Stimulated activated CD8-positive, alpha-beta memory T cell treated with anti-CD3 and anti-CD28 coated beads, Interleukin-15, amount 100 ng/mL, for 1 hour (primary cell): ENCODE data around the gene IL15RA.
"Not testable (repeated sequence)": the region's sequence is repeated elsewhere in the genome, so short reads cannot be mapped to it uniquely, and the experiment has no call there.

Experiments used
- DNase-seq: peaks from one replicate; pipeline ENCODE4 v3.0.0-alpha.2; 2020; ENCODE audit warnings: low read depth

IL15RA gene

DNA sequence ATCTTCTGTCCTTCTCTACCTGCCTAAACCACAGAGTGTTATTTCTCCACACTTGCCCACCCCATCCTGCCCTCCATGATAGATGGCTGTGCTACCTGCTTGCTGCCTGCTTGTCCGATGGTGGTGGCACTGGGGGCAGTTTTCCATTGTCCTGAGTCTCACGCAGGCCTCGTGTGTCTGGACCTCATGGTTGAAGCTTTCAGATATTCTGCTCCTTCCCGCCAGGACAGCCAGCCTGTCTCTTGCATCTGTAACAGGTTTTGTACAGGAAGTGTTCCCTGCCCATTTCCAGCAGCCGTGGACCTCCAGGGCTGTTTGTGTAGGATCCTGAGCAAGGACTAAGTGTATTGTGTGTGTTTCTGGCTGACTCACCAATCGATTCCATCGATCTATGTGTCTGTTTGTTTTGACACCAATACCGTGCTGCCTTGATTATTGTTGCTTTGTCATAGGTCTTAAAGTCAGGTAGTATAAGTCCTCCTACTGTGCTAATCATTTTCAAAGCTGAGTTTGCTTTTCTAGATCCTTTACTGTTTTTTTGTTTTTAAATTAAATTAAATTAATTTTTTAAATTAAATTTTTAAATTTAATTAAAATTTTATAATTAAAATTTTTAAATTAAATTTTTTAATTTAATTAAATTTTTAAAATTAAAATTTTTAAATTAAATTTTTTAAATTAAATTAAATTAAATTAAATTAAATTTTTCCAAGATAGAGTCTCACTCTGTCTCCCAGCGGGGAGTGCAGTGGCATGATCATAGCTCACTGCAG is 8.5 kb downstream of the IL15RA start:
- DNase-seq = no peak

DNA sequence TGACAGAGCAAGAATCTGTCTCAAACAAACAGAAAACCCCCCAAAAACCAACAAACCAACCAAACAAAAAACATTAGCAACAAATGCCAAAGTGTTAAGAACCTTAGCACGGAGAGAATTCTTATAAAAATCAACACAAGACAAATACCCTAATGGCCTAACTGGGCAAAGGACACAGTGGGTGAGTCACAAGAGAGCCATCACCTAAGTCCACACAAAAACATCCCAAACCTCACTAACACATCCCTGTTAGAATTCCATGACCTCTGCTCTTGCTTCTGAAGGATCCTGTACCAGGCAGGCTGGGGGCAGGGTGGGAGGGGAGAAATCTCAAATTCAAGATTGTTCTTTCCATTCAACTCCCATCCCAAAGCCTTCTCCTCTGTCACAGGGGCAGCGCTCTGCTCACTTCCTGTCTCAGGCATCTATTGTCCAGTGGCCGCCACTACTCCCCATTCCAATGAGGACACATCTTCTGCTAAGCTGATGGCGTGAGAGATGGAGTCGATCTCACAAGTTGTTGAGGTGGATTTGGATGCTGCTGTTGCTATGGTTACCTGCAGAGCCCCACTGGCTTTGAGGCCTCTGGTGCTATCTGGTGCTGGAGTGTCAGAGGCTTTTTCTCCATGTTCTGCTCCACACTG is 9.2 kb downstream of the IL15RA start:
- no peak for DNase-seq

DNA sequence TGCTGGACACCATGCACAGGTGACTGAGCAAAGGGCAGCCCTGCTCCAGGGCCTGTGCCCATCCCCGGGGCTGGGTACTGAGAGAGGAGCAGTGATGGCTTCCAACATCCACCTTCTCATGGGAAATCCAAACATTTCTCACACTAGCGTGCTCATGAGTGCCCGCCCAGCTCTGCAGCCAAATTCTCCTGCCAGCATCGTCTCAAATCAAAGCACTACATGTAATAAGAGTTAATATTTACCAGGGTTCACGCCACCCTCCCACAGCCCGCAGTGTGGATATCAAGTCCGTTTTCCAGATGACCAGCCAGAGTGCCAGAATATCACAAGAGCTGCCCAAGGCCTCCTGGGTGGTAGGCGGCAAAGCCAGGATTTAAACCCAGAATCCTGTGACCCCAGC is 12.1 kb downstream of the IL15RA start:
- no peak for DNase-seq

DNA sequence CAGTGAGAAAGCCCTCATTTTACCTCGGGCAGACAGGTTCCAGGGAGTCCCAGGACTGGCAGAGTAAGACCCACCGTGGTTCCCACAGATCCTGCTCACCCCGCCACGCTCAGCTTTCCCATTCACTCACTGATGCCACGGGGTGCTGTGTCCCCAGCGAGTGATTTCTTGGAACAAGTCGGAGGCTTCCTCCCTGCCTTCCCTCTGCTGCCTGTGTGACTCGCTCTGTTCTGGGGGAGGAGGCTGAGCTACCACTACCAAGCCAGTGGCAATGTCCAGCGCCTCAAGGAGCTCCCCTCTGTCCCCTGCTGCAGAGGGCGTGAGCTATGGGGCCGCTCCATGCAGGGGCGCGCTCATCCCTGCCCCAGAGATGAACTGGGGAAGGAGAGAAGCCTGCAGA is 12.6 kb downstream of the IL15RA start:
- no peak for DNase-seq

DNA sequence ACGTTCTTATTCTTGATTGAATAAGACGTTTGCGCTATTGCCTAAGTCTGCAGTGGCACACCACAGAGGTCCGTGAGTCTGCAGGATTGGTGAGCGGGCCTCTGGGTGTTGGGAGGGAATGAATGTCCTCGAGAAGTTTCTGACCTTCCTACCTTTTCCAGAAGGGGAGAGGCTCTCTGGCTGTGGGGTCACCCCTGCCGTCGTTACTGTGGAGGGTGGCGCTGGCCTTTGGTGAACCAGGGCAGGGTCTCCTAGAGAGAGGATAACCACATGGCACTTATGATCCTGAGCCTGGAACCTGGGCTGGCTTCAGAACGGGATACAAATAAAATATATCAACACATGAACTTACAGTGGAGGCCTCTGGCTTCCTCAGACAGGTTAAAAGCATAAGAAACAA is 13.8 kb downstream of the IL15RA start:
- no peak for DNase-seq

DNA sequence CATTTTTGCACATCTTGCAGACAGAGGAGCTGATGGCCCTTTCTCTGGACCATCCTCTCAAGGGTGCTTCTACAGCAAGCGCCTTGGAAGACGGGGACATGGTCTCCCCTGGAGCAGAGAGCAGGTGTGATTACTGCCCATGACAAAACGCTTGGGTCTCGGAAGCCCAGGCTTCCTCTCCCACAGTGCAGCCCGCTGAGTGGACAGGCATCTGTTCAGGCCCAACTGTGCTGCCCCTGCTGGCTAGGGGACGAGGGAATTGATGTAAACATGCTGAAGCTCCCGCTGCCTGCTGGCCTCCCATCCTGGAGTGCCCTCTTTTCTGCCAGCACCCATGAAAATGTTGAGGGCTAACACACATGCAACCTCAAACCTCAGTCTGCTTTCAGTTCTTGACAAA is 14.3 kb downstream of the IL15RA start:
- DNase-seq = no peak

DNA sequence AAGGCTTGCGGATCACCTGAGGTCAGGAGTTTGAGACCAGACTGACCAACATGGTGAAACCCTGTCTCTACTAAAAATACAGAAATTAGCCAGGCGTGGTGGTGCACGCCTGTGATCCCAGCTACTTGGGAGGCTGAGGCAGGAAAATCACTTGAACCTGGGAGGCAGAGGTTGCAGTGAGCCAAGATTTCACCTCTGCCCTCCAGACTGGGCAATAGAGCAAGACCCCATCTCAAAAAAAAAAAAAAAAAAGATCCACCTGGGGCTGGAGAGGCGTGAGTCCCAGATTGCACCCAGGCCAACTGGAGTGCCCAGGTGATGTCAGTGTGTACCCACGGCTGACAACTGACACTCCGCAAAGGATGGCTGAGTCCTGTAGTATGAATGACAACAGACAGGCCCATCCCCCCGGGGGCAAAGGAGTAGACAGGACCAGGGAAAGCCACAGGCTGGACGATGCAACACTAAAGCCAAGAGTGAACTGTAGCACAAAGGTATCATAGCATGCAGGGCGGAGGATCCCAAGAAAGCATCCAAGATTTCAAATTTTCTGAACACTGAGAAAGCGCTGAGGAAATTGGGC is 14.9 kb downstream of the IL15RA start:
- DNase-seq = not testable (repeated sequence)

DNA sequence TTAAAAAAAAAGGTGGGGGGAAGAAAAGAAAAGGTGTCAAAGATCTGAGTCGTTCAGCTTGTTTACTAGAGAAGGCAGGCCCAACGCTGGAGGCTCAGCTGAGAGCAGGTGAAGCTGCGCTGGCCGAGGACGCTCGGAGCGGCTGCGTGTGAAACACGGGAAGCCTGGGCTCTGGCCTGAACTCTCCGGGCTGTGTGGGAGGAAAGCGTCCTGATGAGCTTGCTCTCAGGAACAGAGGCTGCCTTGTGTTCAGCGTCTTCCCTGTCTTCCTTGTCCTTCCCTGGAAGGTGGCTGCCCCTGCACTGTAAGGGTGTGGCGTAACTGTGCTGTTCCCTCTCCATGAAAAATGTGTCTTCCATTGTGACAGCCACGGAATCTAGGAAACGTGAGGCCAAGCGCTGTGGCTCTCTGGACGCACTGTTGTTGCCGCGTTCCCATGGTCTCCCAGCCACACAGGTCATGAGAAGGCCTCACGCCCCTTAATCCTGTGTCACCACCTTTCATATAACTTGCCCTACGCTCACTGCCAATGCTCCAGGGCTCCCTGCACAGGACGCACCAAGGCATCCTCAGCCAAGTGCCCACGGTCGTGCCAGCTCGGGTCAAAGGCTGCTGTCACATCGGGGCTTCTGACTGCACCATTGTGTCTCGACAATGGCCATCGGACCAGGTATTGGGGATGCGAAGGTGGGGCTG is 15.8 kb downstream of the IL15RA start:
- no peak for DNase-seq

DNA sequence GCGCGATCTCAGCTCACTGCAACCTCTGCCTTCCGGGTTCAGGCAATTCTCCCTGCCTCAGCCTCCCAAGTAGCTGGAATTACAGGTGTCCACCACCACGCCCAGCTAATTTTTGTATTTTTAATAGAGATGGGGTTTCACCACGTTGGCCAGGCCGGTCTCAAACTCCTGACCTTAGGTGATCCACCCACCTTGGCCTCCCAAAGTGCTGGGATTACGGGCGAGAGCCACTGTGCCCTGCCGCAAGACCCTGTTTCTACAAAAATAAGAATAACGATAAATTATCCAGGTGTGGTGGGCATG is 16.4 kb downstream of the IL15RA start:
- not testable (repeated sequence) for DNase-seq

DNA sequence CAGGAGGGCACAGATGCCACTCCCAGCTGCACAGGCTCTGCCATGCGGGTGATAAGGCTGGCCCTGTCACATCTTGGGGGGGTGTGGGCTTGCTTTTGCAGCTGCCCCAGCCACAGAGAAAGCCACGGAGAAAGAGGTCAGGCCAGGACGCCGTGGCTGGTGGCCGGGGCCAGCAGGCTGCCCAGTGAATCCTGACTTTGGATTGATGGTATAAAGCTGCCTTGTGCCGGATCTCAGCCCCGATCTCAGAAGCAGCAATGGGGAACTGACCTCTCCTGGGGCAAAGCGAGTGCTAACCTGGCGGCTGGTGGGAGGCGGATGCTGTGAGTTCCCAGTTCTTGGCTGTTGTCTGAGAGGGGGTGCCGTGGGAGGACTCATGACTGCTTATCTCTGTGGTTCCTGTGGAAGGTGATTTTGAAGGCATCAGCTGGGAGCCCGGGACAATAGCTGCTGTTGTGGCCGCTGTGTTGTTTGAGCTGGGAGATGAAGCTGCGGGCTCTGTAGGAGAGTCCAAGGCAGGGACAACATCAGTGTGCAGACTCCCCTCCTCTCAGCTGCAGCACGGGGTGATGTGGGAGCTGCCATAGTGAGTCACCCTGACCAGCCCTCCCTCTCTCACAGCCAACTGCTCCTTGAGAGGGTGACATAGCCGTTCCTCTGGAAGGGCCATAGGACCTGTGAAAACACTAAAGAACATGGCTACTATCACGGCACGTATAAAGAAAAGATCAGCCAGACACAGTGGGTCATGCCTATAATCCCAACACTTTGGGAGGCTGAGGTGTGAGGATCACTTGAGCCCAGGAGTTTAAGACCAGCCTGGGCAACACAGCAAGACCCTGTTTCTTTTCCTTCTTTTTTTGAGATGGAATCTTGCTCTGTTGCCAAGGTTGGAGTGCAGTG is 17.0 kb downstream of the IL15RA start:
- DNase-seq = no peak

DNA sequence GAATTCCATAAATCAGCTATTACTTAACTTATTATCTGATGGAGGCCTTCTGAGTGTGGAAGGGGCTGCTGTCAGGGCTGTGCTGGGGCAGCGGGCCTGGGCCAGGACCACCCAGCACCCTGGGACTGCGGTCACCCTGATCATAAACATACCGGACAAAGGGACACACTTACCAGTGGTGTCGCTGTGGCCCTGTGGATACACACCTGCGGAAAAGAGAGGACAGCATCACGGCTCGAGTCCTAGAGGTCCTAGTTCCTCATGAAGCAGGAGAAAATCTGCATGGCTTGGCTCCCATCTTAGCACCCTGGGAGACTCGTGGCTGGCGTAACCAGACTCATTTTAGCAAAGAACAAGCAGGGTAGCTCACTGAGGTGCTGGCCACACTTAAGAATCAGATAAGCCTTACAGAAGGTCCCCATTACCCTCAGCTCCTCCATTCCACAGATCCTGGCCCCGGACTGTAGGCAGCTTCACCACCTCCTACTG is 17.7 kb downstream of the IL15RA start:
- DNase-seq = no peak

DNA sequence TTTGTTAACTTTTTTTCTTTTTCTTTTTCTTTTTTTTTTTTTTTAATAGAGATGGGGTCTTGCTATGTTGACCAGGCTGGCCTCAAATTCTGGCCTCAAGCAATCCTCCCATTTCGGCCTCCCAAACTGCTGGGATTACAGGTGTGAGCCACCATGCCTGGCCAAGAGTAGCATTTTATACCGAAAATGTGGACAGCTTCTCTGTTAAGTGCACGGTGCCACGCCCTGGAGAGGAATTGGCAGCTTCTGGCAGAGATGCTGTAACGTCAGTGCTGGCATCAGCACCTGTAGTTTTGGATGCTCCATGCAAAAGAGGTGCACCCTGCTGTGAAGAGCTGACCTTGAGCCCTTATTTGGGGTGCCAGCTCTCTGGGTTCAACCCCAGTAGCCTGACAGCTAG is 18.2 kb downstream of the IL15RA start:
- no peak for DNase-seq

DNA sequence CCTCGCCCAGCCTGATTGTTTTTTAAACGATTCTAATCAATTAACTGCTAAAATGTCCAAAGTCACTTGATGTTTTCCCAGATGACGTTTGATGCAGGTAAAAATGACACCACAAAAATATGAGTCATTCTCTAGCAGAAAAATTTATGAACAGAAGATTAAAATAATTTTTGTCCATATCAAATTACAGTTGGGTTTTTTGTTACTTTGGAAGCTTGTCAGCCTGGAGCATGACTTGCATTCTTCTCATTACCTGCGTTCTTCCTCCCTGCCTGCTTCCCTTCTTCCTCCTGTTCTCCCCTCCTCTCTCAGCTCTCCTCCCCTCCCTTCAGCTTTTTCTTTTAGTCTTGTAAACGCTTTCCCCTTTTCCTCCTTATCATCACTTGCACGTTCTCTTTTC is 18.7 kb downstream of the IL15RA start:
- no peak for DNase-seq

DNA sequence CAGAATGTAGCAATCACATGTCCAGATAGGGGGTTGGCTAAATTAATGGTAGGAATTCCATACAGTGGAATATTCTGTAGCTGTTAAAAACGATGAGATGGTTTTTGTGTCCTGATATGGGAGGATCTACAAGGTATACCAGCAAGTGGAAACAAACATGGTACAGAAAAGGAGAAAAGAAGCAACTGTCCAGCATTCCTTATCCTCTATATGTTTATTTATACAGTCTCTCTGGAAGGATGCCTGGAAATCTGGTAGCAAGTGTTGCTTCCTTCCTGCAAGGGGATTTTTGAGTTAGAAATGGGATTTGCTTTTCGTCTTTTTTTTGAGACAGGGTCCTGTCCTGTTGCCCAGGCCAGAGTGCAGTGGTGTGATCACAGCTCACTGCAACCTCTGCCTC is 19.3 kb downstream of the IL15RA start:
- no peak for DNase-seq

DNA sequence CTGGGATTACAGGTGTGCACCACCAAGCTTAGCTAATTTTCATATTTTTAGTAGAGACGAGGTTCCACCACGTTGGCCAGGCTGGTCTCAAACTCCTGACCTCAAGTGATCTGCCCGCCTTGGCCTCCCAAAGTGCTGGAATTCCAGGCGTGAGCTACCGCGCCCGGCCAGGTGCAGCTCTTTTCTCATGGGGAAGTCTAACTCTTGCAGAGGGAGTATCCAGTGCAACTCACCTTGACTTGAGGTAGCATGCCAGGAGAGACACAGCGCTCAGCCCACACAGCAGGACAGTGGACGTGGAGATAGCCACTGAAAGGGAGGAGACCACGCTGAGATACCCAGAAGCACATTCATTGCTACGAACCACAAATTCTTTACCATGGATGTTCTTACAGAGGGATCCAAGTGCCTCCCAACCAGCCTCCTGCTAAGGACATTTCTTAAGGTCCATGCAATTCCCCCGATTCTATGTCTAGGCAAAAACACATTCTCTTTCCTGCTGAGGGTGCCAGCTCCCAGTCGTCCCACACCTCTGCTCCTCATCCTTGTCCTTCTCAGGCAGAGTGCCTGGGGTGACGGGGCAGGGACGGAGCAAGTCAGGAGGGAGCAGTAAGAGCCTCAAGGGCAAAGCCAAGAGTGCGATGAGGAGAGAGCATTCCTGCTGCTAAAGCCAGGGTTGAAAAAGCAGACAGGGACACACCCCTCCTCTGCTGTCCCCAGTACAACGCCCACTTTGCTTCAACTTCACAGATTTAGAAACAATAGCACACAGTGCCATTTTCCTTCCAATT is 21.0 kb downstream of the IL15RA start:
- no peak for DNase-seq

DNA sequence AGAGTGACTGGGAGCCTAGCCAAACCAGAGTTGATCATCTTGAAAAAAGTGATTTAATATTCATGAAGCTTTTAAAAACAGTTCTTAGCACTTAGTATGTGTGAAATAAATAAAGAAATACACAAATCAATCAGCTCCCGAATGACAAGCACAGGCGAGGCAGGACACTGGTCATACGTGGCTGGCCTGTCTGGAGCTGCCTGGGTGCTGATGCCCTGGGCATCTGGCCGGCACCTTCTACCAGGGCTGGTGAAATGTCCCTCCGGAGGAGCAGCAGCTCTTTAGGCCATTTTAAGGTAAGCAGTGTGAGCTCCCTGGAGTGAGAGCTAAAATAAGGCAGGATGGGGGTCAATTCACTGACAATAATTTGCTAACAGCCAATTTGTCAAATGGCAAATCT is 23.7 kb downstream of the IL15RA start:
- no peak for DNase-seq

DNA sequence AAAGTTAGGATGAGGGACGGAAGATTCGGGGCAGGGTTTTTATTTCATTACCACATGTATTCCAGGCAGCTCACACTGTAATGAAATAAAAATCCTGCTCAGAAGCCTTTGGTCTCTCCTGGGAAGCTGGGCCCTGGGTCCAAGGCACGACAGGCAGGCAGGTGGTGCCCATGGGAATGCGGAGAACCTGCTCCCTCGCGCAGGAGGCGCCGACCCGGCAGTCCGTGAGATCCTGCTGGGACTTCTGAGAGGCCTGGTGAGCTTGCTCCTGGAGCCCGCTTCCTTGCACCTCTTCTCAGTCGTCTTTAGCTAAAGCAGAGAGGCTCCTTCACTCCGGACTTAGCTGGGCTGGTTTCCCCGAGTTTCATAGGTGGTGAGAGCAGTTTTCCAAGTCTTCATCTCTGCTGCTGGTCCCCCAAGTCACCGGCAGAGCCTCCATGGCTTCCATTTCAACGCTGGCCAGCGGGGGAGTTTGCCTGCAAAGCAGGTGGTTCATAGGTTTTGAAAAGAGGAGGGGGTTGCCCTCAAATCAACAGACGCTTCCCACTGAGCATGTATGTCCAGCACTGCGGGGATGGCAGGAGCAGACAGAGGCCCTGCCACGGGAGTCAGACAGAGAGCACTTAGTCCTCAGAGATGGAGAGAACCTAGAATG is 24.5 kb downstream of the IL15RA start:
- no peak for DNase-seq

DNA sequence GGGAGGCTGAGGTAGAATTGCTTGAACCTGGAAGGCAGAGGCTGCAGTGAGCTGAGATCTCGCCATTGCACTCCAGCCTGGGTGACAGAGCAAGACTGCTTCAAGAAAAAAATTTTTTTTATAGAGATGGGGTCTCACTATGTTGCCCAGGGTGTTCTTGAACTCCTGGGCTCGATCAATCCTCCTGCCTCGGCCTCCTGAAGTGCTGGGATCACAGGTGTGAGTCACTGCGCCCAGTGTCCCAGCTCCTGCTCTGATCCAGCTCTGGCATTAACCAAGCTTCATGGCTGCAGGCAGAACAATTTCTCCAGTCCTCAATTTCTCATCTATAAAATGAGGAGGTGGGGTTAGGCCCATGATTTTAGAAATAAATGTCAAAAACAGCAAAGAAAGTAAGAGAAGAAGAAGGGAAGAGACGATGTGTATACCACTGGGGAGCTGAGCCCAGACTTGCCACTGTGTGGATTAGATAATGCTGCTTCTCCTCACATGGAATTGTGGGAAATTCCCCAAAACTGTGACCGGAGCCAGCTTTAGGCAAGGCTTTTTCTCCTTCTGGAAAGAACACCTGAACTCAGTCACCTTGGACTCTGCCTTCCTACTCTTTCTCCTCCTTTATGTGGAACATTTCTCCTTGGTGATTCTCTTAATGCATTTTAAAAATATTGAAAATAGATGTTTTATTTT is 25.5 kb downstream of the IL15RA start:
- DNase-seq = no peak

DNA sequence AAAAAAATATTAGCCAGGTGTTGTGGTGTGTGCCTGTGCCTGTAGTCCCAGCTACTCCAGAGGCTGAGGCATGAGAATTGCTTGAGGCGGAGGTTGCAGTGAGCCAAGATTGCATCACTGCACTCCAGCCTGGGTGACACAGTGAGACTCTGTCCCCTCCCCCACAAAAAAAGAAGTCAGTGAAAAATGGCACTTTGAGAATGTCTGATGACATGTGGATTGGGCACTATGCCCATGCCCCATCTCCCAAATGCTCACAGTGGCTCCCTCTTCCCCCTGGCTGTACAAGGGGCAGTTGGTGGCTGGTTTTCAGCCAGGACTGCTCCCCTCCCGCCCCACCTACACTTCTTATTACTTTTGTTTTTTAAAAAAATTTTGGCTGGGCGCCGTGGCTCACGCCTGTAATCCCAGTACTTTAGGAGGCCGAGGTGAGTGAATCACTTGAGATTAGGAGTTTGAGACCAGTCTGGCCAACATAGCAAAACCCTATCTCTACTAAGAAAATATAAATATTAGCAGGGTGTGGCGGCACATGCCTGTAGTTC is 26.1 kb downstream of the IL15RA start:
- no peak for DNase-seq
